Sigmoid colon (tissue), 7 donors: ENCODE measurements around the gene C9orf153. TPM values are rescaled to one million over a fixed set of nuclear protein-coding genes. Genes with fewer than 3 reads are reported as not detected.

Experiments
- DNase-seq: peaks from one replicate; pipeline ENCODE4 v3.0.0-alpha.2; 2019
- H3K27ac ChIP-seq, 4 donors: fragments of 200-600 bp; sonication (generic); one replicate each; pipeline ENCODE4 v1.5.1; 2016 to 2019; ENCODE audit warnings: mild to moderate bottlenecking in 1 of 4
- H3K27me3 ChIP-seq, 3 donors: fragments of 200-600 bp; sonication (generic); one replicate each; pipeline ENCODE4 v1.5.1; 2019; ENCODE audit warnings: mild to moderate bottlenecking in 1 of 3
- H3K36me3 ChIP-seq, 4 donors: fragments of 200-600 bp; sonication (generic); one replicate each; pipeline ENCODE4 v1.5.1; 2016 to 2019
- H3K4me1 ChIP-seq, 4 donors: fragments of 200-600 bp; sonication (generic); one replicate each; pipeline ENCODE4 v1.5.1; 2017 to 2019
- H3K4me3 ChIP-seq, 4 donors: fragments of 200-600 bp; sonication (generic); one replicate each; pipeline ENCODE4 v1.5.1; 2017 to 2019; ENCODE audit warnings: mild to moderate bottlenecking in 2 of 4, moderate library complexity in 1 of 4
- H3K9me3 ChIP-seq, 4 donors: fragments of 200-600 bp in 3 of 4; sonication (generic) in 3 of 4; one replicate each; pipeline versions ENCODE4 v1.5.1 to v1.6.1; 2013 to 2019
- EP300 ChIP-seq, 4 donors: sonication (generic); formaldehyde crosslinking; IDR thresholded peaks; one replicate each; pipeline ENCODE4 v1.6.1; 2017; ENCODE audit warnings: antibody characterized with exemption in 4 of 4
- POLR2A ChIP-seq, 2 donors: fragments of 450-650 bp; IDR thresholded peaks; one replicate each; pipeline ENCODE4 v1.6.1; 2016; ENCODE audit warnings: antibody characterized with exemption in 2 of 2, mild to moderate bottlenecking in 2 of 2, moderate library complexity in 2 of 2
- POLR2AphosphoS5 ChIP-seq, 4 donors: sonication (generic); formaldehyde crosslinking; IDR thresholded peaks; one replicate each; pipeline ENCODE4 v1.6.1; 2017; ENCODE audit warnings: antibody characterized with exemption in 4 of 4
- WGBS, 2 donors: extraction: QIAGEN DNeasy Blood & Tissue Kit; methylation state at CpG; one replicate each; pipeline ENCODE4 v1.1.7; 2013; 5-methylcytosine and 5-hydroxymethylcytosine counted together
- intact Hi-C: fragments of 100-400 bp; cut with DNase I; formaldehyde crosslinking; loops from one replicate; pipeline ENCODE4 v1.15.1; 2023
- polyA plus RNA-seq, 3 donors: library from polyadenylated mRNA; stranded (reverse); fragments of 200-250 nt; gene quantifications; one replicate each; pipeline ENCODE4 v1.2.3, GENCODE V29; 2013
- total RNA-seq, 4 donors: library from RNA; depleted of rRNA; stranded (reverse); fragments of >200 nt; gene quantifications; one replicate each; pipeline ENCODE4 v1.1.0, GENCODE V29; 2016
- TF ChIP-seq, protein P1 (sequence below), 4 experiments: fragments of 450-650 bp in 3 of 4; fragments of 200-600 bp in 1 of 4; IDR thresholded peaks; one replicate each; pipeline ENCODE4 v1.5.1; 2016 to 2019; ENCODE audit warnings: antibody characterized with exemption in 4 of 4, mild to moderate bottlenecking in 3 of 4, moderate library complexity in 2 of 4
- donor health status: healthy with polysubstance abuse.
- donor health status: Bipolar disorder and iron deficiency.
- donor health status: healthy.

Gene C9orf153
- total and polyA plus RNA-seq, 7 donors = 0.09 to 0.99 (median 0.27) TPM; not detected in 4

DNA sequence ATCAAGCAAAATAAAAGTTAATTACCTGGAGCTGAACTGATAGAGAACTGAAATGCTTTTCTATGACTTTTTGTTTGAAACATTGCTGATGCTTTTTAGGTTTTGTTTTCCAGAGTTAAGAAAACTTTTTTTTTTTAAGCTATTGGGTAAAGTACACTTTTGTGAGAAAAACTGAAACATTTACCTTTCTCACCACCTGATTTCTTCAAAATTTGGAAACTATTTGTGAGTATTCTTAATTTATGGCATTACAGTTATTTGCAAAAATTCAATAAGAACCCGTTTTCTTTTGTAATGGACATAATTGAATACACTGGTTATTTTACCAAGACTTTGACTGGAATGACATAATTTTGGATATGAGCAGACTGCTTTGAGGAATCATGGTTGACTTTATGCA is 6.6 kb downstream of the C9orf153 start:
- TF ChIP-seq POLR2AphosphoS5 (IDR thresholded peaks at IDR 0.05) = no peak
- TF ChIP-seq, protein P1, sequence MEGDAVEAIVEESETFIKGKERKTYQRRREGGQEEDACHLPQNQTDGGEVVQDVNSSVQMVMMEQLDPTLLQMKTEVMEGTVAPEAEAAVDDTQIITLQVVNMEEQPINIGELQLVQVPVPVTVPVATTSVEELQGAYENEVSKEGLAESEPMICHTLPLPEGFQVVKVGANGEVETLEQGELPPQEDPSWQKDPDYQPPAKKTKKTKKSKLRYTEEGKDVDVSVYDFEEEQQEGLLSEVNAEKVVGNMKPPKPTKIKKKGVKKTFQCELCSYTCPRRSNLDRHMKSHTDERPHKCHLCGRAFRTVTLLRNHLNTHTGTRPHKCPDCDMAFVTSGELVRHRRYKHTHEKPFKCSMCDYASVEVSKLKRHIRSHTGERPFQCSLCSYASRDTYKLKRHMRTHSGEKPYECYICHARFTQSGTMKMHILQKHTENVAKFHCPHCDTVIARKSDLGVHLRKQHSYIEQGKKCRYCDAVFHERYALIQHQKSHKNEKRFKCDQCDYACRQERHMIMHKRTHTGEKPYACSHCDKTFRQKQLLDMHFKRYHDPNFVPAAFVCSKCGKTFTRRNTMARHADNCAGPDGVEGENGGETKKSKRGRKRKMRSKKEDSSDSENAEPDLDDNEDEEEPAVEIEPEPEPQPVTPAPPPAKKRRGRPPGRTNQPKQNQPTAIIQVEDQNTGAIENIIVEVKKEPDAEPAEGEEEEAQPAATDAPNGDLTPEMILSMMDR (IDR thresholded peaks at IDR 0.05) = no peak
- TF ChIP-seq POLR2A (IDR thresholded peaks at IDR 0.05) = no peak
- TF ChIP-seq EP300 (IDR thresholded peaks at IDR 0.05) = no peak
- H3K4me1 ChIP-seq = no peaks in the 10 kb centered on the region
- H3K9me3 ChIP-seq = peaks cover 0 to 12% (median 0%) of the 10 kb centered on the region in 4 donors
- WGBS, 2 donors = 92 to 95% methylated on average over 1 of the region's 1 CpG
- no peaks in the 10 kb centered on the region for H3K27me3 ChIP-seq
- no peaks in the 10 kb centered on the region for H3K36me3 ChIP-seq
- intact Hi-C loops = no loop called here
- no peak for DNase-seq
- H3K4me3 ChIP-seq = no peak overlapping the region
- H3K27ac ChIP-seq = no peak overlapping the region

GRCh38 chr9:86250123-86250522 is 9.3 kb downstream of the C9orf153 start:
- H3K27ac ChIP-seq = no peak overlapping the region
- H3K9me3 ChIP-seq = peaks cover 0 to 12% (median 0%) of the 10 kb centered on the region in 4 donors
- intact Hi-C loops = no loop called here
- no peaks in the 10 kb centered on the region for H3K4me1 ChIP-seq
- no peaks in the 10 kb centered on the region for H3K36me3 ChIP-seq
- TF ChIP-seq POLR2AphosphoS5 (IDR thresholded peaks at IDR 0.05) (no peak), POLR2A (IDR thresholded peaks at IDR 0.05) (no peak), EP300 (IDR thresholded peaks at IDR 0.05) (no peak)
- TF ChIP-seq, protein P1 (IDR thresholded peaks at IDR 0.05) = no peak
- H3K4me3 ChIP-seq = no peak overlapping the region
- no peaks in the 10 kb centered on the region for H3K27me3 ChIP-seq
- no peak for DNase-seq

DNA sequence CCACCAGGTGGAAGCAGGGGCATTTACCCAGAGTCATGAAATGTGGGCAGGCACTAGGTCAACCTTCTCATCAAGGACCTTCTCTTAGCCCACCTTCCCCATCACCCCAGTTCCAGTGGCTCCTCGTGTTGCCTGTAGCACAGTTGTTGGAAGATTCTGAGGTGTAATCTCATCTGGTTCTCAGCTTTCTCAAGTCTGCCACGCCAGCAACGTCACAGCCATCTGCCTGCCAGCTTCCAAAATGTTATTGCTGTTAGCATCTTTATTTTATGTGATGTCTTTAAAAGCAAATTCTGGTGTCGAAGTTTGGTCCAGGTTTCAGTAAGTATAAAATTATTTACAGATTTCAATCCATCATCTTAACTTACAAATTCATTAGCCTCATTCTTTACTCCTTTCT is 10.7 kb downstream of the C9orf153 start:
- DNase-seq = no peak
- Histone ChIP-seq H3K36me3 (no peaks in the 10 kb centered on the region), H3K27ac (no peak overlapping the region), H3K4me1 (no peaks in the 10 kb centered on the region), H3K4me3 (no peak overlapping the region), H3K9me3 (peaks cover 0 to 12% (median 0%) of the 10 kb centered on the region in 4 donors), H3K27me3 (no peaks in the 10 kb centered on the region)
- TF ChIP-seq EP300 (IDR thresholded peaks at IDR 0.05) (no peak), POLR2AphosphoS5 (IDR thresholded peaks at IDR 0.05) (no peak), POLR2A (IDR thresholded peaks at IDR 0.05) (no peak)
- TF ChIP-seq, protein P1 (IDR thresholded peaks at IDR 0.05) = no peak
- WGBS, 2 donors = 86 to 91% methylated on average over 4 of the region's 4 CpGs
- intact Hi-C loops = no loop called here

DNA sequence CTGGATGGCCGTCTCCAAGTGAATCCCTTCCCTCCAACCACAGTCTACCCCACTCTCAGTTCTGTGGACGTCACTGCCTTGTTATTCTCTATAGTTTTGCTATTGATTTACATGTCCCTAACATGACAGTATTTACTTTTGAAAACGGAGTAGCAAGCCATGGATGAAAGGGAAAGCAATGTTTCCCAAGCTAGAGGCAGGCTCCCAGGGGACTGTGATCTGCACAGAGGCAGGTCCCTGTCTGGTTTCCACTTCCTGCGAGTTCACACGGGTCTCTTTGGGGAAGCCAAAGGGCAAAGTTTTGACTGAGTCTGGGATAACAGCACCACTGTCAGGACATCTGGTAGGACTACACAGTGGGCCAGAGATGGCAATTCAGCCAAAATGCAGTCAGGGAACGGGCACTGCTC is 12.7 kb downstream of the C9orf153 start:
- H3K27ac ChIP-seq = no peak overlapping the region
- no peaks in the 10 kb centered on the region for H3K36me3 ChIP-seq
- TF ChIP-seq, protein P1 (IDR thresholded peaks at IDR 0.05) = no peak
- TF ChIP-seq POLR2AphosphoS5 (IDR thresholded peaks at IDR 0.05) (no peak), EP300 (IDR thresholded peaks at IDR 0.05) (no peak), POLR2A (IDR thresholded peaks at IDR 0.05) (no peak)
- H3K4me3 ChIP-seq = no peak overlapping the region
- H3K9me3 ChIP-seq = no peaks in the 10 kb centered on the region
- no peaks in the 10 kb centered on the region for H3K27me3 ChIP-seq
- DNase-seq = no peak
- peaks cover 0 to 15% (median 10%) of the 10 kb centered on the region in 4 donors for H3K4me1 ChIP-seq
- WGBS, 2 donors = 57 to 60% methylated on average over 6 of the region's 6 CpGs
- intact Hi-C loops = no loop called here

- intact Hi-C loops = no loop called here
- 17 to 36% methylated on average over 2 of the region's 2 CpGs for WGBS, 2 donors
These were observed 17.4 kb downstream of the C9orf153 start for GRCh38 chr9:86242071-86242470.

More at GRCh38 chr9:86242071-86242470, 17.4 kb downstream of the C9orf153 start:
- no peak for DNase-seq
- Histone ChIP-seq H3K36me3 (no peaks in the 10 kb centered on the region), H3K4me1 (peaks cover 0 to 18% (median 10%) of the 10 kb centered on the region in 4 donors), H3K27ac (peak overlapping the region in 1 of 4 donors; percentile 8), H3K9me3 (no peaks in the 10 kb centered on the region), H3K27me3 (no peaks in the 10 kb centered on the region), H3K4me3 (no peak overlapping the region)
- no peak for TF ChIP-seq POLR2AphosphoS5 (IDR thresholded peaks at IDR 0.05)
- TF ChIP-seq, protein P1 (IDR thresholded peaks at IDR 0.05) = no peak
- TF ChIP-seq POLR2A (IDR thresholded peaks at IDR 0.05) = no peak
- TF ChIP-seq EP300 (IDR thresholded peaks at IDR 0.05) = no peak
